DMS79 treated with DMSO at 0.1 percent for 48 hours (cell line): ENCODE results near the gene NDC80.
A peak's percentile ranks its signal among the peaks of the same experiment; 100 is the strongest.
"Not testable (repeated sequence)": the region's sequence is repeated elsewhere in the genome, so short reads cannot be mapped to it uniquely, and the experiment has no call there.

Source experiments
- DNase-seq: peaks from one replicate; lab custom pipeline; 2025; lab: John Stamatoyannopoulos, UW

NDC80 gene

GRCh38 chr18:2629003-2629402, 57.6 kb downstream of the NDC80 start:
- DNase-seq, result no peak

DNA sequence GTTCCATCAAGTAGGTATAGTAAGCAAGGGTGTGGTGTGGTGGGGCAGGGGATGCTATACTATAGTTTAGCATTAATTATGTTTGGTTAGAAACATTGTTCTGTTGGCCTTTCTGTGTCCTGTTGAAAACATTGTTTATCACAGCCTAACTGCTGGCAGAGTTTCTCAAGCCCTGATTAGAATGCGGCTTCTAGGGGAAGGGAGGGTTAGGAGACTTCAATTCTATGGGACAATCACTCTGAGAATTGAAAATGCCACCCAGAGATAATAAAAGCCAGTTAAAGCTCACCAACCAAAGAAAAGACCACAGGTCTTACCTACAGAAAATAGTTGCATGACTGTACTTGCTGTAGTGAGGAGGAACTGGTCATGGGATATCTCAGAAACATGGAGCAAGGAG, 64.2 kb downstream of the NDC80 start:
- DNase-seq, result no peak

DNA sequence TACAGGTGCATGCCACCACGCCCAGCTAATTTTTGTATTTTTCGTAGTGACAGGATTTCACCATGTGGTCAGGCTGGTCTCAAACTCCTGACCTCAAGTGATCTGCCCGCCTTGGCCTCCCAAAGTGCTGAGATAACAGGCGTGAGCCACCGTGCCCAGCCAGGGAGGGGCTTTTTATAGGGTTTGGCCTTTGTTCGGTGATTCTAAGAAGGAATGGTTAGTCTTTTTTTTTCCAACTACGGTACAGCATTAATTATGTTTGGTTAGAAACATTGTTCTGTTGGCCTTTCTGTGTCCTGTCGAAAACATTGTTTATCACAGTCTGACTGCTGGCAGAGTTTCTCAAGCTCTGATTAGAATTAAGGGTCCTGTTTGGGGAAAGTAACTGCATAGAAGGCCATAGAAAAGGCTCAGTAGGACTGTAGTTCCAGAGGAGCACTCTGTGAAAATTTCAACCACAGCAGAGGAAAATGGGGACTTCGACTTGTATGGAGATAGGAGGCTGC, 64.8 kb downstream of the NDC80 start:
- no peak for DNase-seq

- peak; percentile 58 for DNase-seq
Observed at GRCh38 chr18:2641638-2642037, 70.3 kb downstream of the NDC80 start.

DNA sequence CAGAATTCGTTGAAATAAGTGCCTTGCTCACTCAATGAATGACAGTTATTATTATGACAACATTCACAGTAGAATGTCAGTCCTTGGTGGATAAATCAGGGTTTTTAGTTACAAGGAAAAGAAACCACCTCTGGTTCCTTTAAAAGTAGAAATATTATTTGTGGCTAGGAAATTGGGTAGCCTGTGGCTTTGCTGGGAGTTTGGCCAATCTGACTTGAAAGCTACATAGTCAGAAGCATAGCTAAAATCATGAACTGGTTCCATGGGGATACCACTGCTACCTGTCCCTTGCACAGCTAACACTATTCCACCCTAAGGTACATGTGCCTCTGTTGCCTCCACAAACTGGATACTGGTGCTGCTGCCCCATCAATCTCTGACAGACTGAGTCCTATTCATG, 71.4 kb downstream of the NDC80 start:
- DNase-seq, result no peak

DNA sequence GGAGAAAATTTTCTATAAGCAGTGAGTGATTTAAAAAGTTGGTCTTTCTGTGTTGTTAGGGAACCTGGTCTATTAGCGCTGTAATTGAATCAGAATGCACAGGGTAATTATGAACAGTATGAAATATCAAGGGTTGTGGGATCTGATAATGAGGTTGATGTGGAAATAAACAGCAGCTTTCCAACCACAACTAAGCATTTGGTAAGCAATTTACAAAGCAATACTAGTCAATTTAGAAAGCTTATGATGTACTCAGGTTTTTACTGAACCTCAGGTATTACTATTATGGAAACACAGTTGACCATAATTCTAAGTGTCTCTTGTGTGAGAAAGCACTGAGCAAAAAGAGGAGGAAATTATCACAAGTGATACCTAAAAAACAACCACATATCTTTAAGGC, 73.2 kb downstream of the NDC80 start:
- DNase-seq, result peak; percentile 26

- no peak for DNase-seq
Observed at GRCh38 chr18:2651981-2652380, 80.6 kb downstream of the NDC80 start.

- DNase-seq, result no peak
Observed at GRCh38 chr18:2653467-2653866, 82.1 kb downstream of the NDC80 start.

DNA sequence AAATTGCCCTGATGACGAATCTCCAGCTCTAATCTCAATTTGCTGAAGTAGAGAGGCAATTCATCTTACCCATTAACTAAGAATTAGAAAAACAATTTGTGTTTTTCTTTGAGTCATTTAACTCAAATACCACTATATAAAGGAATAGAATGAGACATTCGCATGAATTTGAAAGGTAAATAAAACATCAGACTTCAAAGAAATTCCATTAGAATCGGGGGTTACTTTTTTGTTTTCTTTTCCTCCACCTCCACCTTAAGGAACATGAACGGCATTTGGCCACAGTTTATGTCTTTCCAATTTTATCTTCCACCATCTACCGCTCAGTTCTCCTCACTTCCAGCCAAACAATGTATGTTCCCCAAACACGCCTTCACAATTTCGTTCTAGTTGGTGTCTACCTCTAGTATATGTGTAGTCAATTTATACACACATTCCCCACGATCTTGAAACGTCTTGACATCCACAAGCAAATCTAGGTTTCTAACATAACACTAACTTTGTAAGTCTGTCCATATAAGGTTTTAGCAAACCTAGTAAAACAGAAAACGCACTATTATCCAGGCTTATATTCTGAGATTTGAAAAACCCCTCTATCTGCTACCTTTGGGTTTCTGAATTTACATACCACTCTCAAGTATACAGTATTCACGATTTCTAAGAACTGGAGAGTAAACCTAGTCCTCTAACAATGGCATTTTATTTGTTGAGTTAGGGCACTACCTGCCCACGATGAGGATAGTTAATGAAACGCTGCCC, 83.0 kb downstream of the NDC80 start:
- peak; percentile 29 for DNase-seq

GRCh38 chr18:2654928-2655177, 83.5 kb downstream of the NDC80 start:
- DNase-seq, result no peak

GRCh38 chr18:2655178-2655953, 84.0 kb downstream of the NDC80 start, which contains the start of gene SMCHD1:
Gene SMCHD1, plus strand, starts transcription at chr18:2655726. Its CDS starts 350 bp downstream, at chr18:2656076.
- peak; percentile 80 for DNase-seq

DNA sequence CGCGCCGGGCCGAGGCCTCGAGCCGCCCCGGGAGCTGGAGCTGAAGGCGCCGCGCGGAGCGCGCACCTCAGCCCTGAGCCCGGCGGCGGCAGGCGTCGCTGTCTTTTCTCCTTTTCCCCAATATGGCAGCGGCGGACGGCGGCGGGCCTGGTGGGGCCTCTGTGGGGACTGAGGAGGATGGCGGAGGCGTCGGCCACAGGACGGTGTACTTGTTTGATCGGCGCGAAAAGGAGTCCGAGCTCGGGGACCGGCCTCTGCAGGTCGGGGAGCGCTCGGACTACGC, 84.5 kb downstream of the NDC80 start:
- peak; percentile 65 for DNase-seq

DNA sequence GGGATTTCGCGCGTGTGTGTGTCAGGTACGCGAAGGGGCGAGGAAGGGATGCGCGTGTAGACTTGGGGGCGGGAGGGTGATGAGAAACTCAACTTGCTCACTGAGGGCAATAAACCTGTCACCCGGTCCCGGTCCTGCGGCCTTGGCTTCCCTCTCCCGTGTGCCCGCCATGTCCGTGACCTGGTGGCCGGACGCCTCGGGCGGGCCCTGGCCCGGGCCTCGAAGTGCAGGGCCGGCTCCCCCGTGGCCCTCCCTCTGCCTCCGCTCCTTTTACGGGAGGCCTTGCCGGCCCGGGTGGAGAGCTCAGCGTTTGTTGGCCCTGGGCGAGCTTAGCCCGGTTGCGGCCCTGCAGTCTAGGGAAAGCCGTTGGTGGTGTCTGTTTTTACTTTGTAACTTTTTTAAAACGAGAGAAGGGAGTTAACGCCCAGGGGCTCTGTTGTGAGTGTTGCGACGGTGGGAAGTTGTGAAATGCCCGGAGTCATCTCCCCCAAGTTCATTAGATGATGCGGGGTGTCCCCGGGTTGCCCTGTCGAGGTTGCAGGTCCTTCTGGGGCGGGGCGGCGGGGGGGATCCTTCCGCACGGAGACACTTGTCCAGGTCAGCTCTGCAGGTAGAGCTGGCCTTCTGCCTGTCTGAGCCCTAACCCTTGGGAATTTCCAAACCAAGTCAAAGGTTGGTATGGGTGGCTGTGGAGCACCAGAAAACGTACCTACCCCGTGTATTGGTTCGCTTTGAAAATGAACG, 85.1 kb downstream of the NDC80 start:
- DNase-seq, result peak; percentile 48

DNA sequence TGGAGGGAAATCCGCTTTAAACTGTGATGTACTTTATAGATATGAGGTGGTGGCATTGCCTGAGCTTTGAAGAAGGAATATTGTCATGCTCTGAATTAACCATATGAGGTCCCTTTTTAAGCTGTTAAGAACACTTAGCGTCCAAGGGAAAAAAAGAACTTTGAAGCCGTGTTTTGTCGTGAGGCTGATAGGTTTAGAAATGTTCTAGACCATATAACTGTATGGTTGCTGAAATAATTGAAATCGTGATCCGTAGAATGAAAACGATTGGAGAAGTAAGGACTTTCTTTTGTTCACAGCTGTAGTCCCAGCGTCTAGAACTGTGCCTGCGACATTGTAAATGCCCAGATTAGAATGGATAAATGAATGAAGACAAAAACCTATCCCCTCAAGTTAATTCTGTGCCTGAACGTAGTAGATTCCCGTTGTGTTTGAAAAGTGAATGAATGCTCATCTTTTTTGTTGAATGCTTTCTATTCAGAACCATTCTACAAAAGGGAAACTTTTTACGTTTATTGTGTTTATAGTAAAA, 85.7 kb downstream of the NDC80 start:
- DNase-seq, result peak; percentile 48

DNA sequence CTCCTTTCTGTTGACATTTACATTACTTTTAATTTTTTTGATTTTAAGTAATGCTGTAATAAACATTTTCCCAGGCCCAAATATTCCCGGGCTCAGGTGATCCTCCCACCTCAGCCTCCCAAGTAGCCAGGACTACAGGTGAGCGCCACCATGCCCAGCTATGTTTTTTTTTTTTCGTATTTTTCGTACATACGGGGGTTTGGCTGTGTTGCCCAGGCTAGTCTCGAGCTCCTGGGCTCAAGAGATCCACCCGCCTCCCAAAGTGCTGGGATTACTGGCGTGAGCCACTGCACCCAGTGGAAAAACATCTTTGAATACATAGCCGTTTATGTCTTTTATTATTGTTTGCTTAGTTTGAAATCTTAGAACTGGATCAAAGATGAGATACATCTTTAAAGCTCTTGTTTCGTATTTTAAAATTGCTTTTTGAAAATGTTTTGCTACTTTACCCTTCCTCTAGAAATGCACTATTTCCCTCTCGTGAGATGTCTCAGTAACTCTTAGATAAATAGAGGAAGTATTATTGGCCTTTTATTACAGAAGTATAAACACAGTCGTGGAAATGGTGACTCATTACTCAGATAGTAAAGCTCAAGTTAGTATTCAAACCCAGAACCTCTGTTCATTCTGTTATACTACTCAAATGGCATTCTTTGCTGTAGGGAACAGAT, 86.6 kb downstream of the NDC80 start:
- no peak for DNase-seq

DNA sequence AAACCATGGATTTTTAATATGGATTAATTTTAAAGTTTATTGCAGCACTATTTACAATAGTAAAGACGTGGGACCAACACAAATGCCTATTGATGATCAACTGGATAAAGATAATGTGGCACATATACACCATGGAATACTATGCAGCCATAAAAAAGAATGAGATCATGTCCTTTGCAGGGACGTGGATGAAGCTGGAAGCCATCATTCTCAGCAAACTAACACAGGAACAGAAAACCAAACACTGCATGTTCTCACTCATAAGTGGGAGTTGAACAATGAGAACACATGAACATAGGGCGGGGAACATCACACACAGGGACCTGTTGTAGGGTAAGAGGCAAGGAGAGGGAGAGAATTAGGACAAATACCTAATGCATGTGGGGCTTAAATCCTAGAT, 89.5 kb downstream of the NDC80 start:
- DNase-seq, result not testable (repeated sequence)

- not testable (repeated sequence) for DNase-seq
Observed at GRCh38 chr18:2662288-2662687, 90.9 kb downstream of the NDC80 start.

GRCh38 chr18:2662990-2663389, 91.6 kb downstream of the NDC80 start:
- no peak for DNase-seq
